K562 (cell line): Measurements from ENCODE around the gene AVPI1. TPM values are rescaled to one million over a fixed set of nuclear protein-coding genes. Genes with fewer than 3 reads are reported as not detected.
A peak's percentile ranks its signal among the peaks of the same experiment; 100 is the strongest.

Experiments
- ATAC-seq: fragments of 200-7000 bp; cut with Tn5 transposase; 3 replicates; pipeline ENCODE4 v1.9.1; 2020; ENCODE audit warnings: moderate library complexity
- BruUV-seq: library from RNA; stranded (reverse); fragments of 400-500 nt; replicated peaks from 2 replicates; lab custom pipeline; 2021; lab: Mats Ljungman, UMichigan
- CTCF ChIA-PET: fragments of 300-600 bp; formaldehyde crosslinking; extraction: SDS; loops from one replicate; lab custom pipeline; 2021; ENCODE audit warnings: low intra/inter-chr PET ratio; lab: Yijun Ruan, JAX
- POLR2A ChIA-PET: fragments of 300-600, 350-650 bp; sonication (Branson Sonifier 250); formaldehyde crosslinking; extraction: SDS; loops from one replicate; lab custom pipeline; 2021; ENCODE audit warnings: antibody characterized with exemption, inconsistent platforms; lab: Yijun Ruan, JAX
- DNase-seq, 4 experiments: peaks; one replicate each; pipeline versions ENCODE4 v3.0.0 to v3.0.0-alpha.2; 2011 to 2018; ENCODE audit warnings: low spot score in 3 of 4, mixed read lengths in 3 of 4; ENCODE audit errors: extremely low read depth in 1 of 4
- FAIRE-seq: peaks from 2 replicates; lab custom pipeline; 2011; peaks lifted over from hg19 to GRCh38; lab: Jason Lieb, UNC
- H2AFZ ChIP-seq: 2 replicates; pipeline ENCODE4 v1.6.0; 2011; ENCODE audit warnings: low read depth, low read length, control low read depth, inconsistent platforms
- H3K27ac ChIP-seq: fragments of 200-600 bp; 3 replicates; pipeline ENCODE4 v1.8.0; 2011; ENCODE audit warnings: low read depth, mild to moderate bottlenecking, control low read depth, inconsistent platforms, low read length, moderate library complexity, mixed read lengths; ENCODE audit errors: extremely low read depth
- H3K27me3 ChIP-seq, 2 experiments: fragments of 300-600 bp in 1 of 2; 2 replicates in 1 of 2; 3 replicates in 1 of 2; pipeline versions ENCODE4 v1.6.0 to v1.8.0; 2011; ENCODE audit warnings: inconsistent platforms in 2 of 2, low read length in 2 of 2, mild to moderate bottlenecking in 1 of 2, mixed read lengths in 1 of 2, moderate library complexity in 1 of 2; ENCODE audit not compliant: control insufficient read depth in 2 of 2, insufficient read depth in 2 of 2
- H3K36me3 ChIP-seq: fragments of 300-600 bp; 3 replicates; pipeline ENCODE4 v1.8.0; 2011; ENCODE audit warnings: mild to moderate bottlenecking, low read length, inconsistent platforms; ENCODE audit not compliant: control insufficient read depth, insufficient read depth
- H3K4me1 ChIP-seq, 2 experiments: fragments of 200-600 bp in 1 of 2; replicated peaks in 1 of 2; 2 replicates in 1 of 2; 3 replicates in 1 of 2; pipeline versions ENCODE4 v1.5.1 to v1.8.0; 2011; ENCODE audit warnings: inconsistent platforms in 2 of 2, low read length in 2 of 2, mild to moderate bottlenecking in 1 of 2, mixed read lengths in 1 of 2, moderate library complexity in 1 of 2; ENCODE audit not compliant: control insufficient read depth in 2 of 2, insufficient read depth in 2 of 2
- H3K4me2 ChIP-seq: 2 replicates; pipeline ENCODE4 v1.6.1; 2011; ENCODE audit warnings: low read length, control low read depth, inconsistent platforms, mixed read lengths; ENCODE audit not compliant: insufficient read depth
- H3K4me3 ChIP-seq: fragments of 200-600 bp; sonication (generic), shearing (Covaris generic); 2 replicates; pipeline ENCODE4 v1.5.1; 2016; ENCODE audit warnings: control low read depth, inconsistent platforms
- H3K79me2 ChIP-seq: fragments of 200-600 bp; 3 replicates; pipeline ENCODE4 v1.8.0; 2011; ENCODE audit warnings: low read length, inconsistent platforms; ENCODE audit not compliant: control insufficient read depth, insufficient read depth
- H3K9ac ChIP-seq, 2 experiments: 2 replicates each; pipeline versions ENCODE4 v1.6.0 to v1.6.1; 2011; ENCODE audit warnings: low read depth in 2 of 2, low read length in 2 of 2, control low read depth in 1 of 2, inconsistent platforms in 1 of 2, mild to moderate bottlenecking in 1 of 2, mixed read lengths in 1 of 2; ENCODE audit not compliant: insufficient read depth in 1 of 2
- H3K9me1 ChIP-seq: one replicate; pipeline ENCODE4 v1.6.0; 2011; ENCODE audit warnings: inconsistent platforms, mild to moderate bottlenecking, low read length, moderate library complexity; ENCODE audit not compliant: control insufficient read depth, insufficient read depth
- H3K9me3 ChIP-seq: replicated peaks from 2 replicates; pipeline ENCODE4 v1.5.1; 2011; ENCODE audit warnings: low read depth, low read length, inconsistent platforms; ENCODE audit not compliant: control insufficient read depth, insufficient read depth
- H4K20me1 ChIP-seq: replicated peaks from 2 replicates; pipeline ENCODE4 v1.6.1; 2011; ENCODE audit warnings: low read length, inconsistent platforms, mixed read lengths; ENCODE audit not compliant: control insufficient read depth, insufficient read depth
- C11orf30 ChIP-seq: fragments of 450-650 bp; IDR thresholded peaks from 2 replicates; pipeline ENCODE4 v1.6.1; 2016; ENCODE audit warnings: low read depth, mild to moderate bottlenecking
- CHCHD3 ChIP-seq: fragments of 250-450 bp; sonication (Bioruptor Pico); IDR thresholded peaks from 2 replicates; pipeline ENCODE4 v2.1.2; 2022; ENCODE audit warnings: mild to moderate bottlenecking
- HMBOX1 ChIP-seq: sonication (generic); IDR thresholded peaks from 2 replicates; pipeline ENCODE4 v1.6.1; 2016
- MAFG ChIP-seq: fragments of 450-650 bp; conservative IDR thresholded peaks from 2 replicates; pipeline ENCODE4 v1.6.1; 2016; ENCODE audit warnings: missing genetic modification characterization, missing compliant biosample characterization
- NCOA2 ChIP-seq, 2 experiments: fragments of 450-650 bp; IDR thresholded peaks; 2 replicates each; pipeline ENCODE4 v1.6.1; 2018; ENCODE audit warnings: mild to moderate bottlenecking in 2 of 2, moderate library complexity in 1 of 2; ENCODE audit not compliant: partially characterized antibody in 2 of 2
- NFE2 ChIP-seq: IDR thresholded peaks from 2 replicates; pipeline ENCODE4 v1.6.1; 2014; ENCODE audit warnings: antibody characterized with exemption, low read depth
- SAFB ChIP-seq: fragments of 200-400 bp; formaldehyde crosslinking; IDR thresholded peaks from 2 replicates; pipeline ENCODE4 v1.6.1; 2017; ENCODE audit warnings: low read depth, low read length, borderline replicate concordance
- SOX6 ChIP-seq: fragments of 450-650 bp; IDR thresholded peaks from 2 replicates; pipeline ENCODE4 v1.6.1; 2014; ENCODE audit warnings: mild to moderate bottlenecking
- TFE3 ChIP-seq: fragments of 450-650 bp; formaldehyde crosslinking; IDR thresholded peaks from 2 replicates; pipeline ENCODE4 v1.4.0; 2020; ENCODE audit warnings: mild to moderate bottlenecking, mixed read lengths
- TRIM24 ChIP-seq, 2 experiments: fragments of 450-650 bp; IDR thresholded peaks; 2 replicates each; pipeline ENCODE4 v1.6.1; 2016
- TRIM25 ChIP-seq: fragments of 450-650 bp; IDR thresholded peaks from 2 replicates; pipeline ENCODE4 v1.7.0; 2016; ENCODE audit warnings: borderline replicate concordance
- ZNF316 ChIP-seq: fragments of 450-650 bp; IDR thresholded peaks from 2 replicates; pipeline ENCODE4 v1.6.1; 2016
- ZNF79 ChIP-seq: fragments of 250-450 bp; sonication (Bioruptor Pico); IDR thresholded peaks from 2 replicates; pipeline ENCODE4 v1.4.0; 2020; ENCODE audit warnings: low read depth, mild to moderate bottlenecking, moderate library complexity
- WGBS: fragments of 100-300 bp; shearing (Covaris generic); methylation state at CpG from one replicate; pipeline ENCODE4 v1.1.6; 2016; ENCODE audit warnings: low coverage, mixed read lengths; ENCODE audit not compliant: insufficient coverage; ENCODE audit errors: missing lambda C conversion rate; 5-methylcytosine and 5-hydroxymethylcytosine counted together
- in situ Hi-C: fragments of 300-500 bp; cut with MboI; formaldehyde crosslinking; loops from 4 replicates; pipeline ENCODE4 v1.15.0; 2018; ENCODE audit warnings: inconsistent platforms, mixed read lengths
- intact Hi-C: fragments of 100-400 bp; cut with micrococcal nuclease; formaldehyde crosslinking; loops from 2 replicates; pipeline ENCODE4 v1.14.2; 2022
- polyA plus RNA-seq, 8 experiments: library from polyadenylated mRNA; depleted of rRNA in 4 of 8; stranded (reverse) in 5 of 8; unstranded in 3 of 8; fragments of >200 nt; fragmentation: Nextera tagmentation in 2 of 8; fragmentation: Illumina TruSeq in 1 of 8; extraction: Ambion mirVana in 2 of 8; extraction: Trizol in 1 of 8; gene quantifications; 2 replicates each; pipeline versions ENCODE4 v1.2.1 to v1.2.3, GENCODE V29; 2011 to 2014; ENCODE audit warnings: inconsistent platforms in 1 of 8, missing spikeins in 1 of 8
- total RNA-seq, 7 experiments: library from RNA; depleted of rRNA in 6 of 7; stranded (reverse); fragments of >200 nt in 6 of 7; fragmentation: Illumina TruSeq in 2 of 7; extraction: Trizol in 2 of 7; gene quantifications; 2 replicates each; pipeline versions ENCODE4 v1.2.1 to v1.2.3, GENCODE V29; 2011 to 2021; ENCODE audit warnings: low replicate concordance in 1 of 7

The AVPI1 gene
- total and polyA plus RNA-seq, 9 of the 15 experiments (the other 6 are each of a cell fraction or from before 2014, with no cell fraction given), result 0.90 to 10.4 (median 7.4) TPM

- Histone ChIP-seq H3K27ac (no peak overlapping the region), H2AFZ (no peak overlapping the region), H3K4me3 (no peak overlapping the region), H3K9me1 (no peaks in the 10 kb centered on the region), H4K20me1 (no peaks in the 10 kb centered on the region), H3K27me3 (no peaks in the 10 kb centered on the region), H3K4me1 (peaks cover 14 to 19% of the 10 kb centered on the region in 2 experiments; a peak in 4 of 5 replicates), H3K9ac (no peak overlapping the region), H3K9me3 (no peaks in the 10 kb centered on the region), H3K4me2 (no peak overlapping the region), H3K36me3 (peaks cover 73% of the 10 kb centered on the region), H3K79me2 (peaks cover 11% of the 10 kb centered on the region; the same call in 2 of the 3 replicates)
- in situ Hi-C loops, result no loop called here
- FAIRE-seq, result no peak
- TF ChIP-seq TRIM24 (IDR thresholded peaks at IDR 0.05) (no peak), CHCHD3 (CRISPR knock-in tag) (no peak), TRIM25 (no peak)
- WGBS, result 100% methylated on average over 3 of the region's 5 CpGs
- DNase-seq, result no peak
- no peak for ATAC-seq
- ChIA-PET POLR2A (no interaction called here), CTCF (no interaction called here)
- intact Hi-C loops, result no loop called here
- no TSS peak for BruUV-seq
Measured at GRCh38 chr10:97656777-97657176, 30.3 kb downstream of the AVPI1 start.

GRCh38 chr10:97651773-97652172 is 35.3 kb downstream of the AVPI1 start:
- Histone ChIP-seq H3K36me3 (peaks cover 68% of the 10 kb centered on the region), H3K79me2 (peaks cover 53% of the 10 kb centered on the region), H4K20me1 (no peaks in the 10 kb centered on the region), H3K9me3 (no peaks in the 10 kb centered on the region), H3K4me2 (no peak overlapping the region), H3K9me1 (no peaks in the 10 kb centered on the region), H3K4me1 (peaks cover 15 to 62% of the 10 kb centered on the region in 2 experiments), H3K27me3 (no peaks in the 10 kb centered on the region), H3K9ac (no peak overlapping the region), H2AFZ (no peak overlapping the region), H3K27ac (peak overlapping the region; percentile 59; the same call in 2 of the 3 replicates), H3K4me3 (no peak overlapping the region)
- CTCF ChIA-PET, result no interaction called here
- intact Hi-C loops (no loop called here), in situ Hi-C loops (no loop called here)
- FAIRE-seq (no peak), ATAC-seq (no peak), DNase-seq (no peak)
- 56% methylated on average over 3 of the region's 3 CpGs for WGBS
- BruUV-seq, result no TSS peak
- POLR2A ChIA-PET, result no interaction called here
- no peak for TF ChIP-seq SAFB
- TF ChIP-seq C11orf30, result peak; percentile 53; the same call in 1 of the 2 replicates
- no peak for TF ChIP-seq NCOA2 (IDR thresholded peaks at IDR 0.05; ENCODE audit: partially characterized antibody in 2 of 2)
- TF ChIP-seq TFE3 (CRISPR knock-in tag), result no peak
- TF ChIP-seq SOX6, result no peak
- peak; percentile 69 for TF ChIP-seq HMBOX1
- TF ChIP-seq MAFG, result peak; percentile 51
- no peak for TF ChIP-seq ZNF79 (CRISPR knock-in tag)
- TF ChIP-seq ZNF316, result peak; percentile 73
- TF ChIP-seq NFE2, result peak; percentile 60
